Activated CD4-positive, alpha-beta T cell treated with anti-CD3 and anti-CD28 coated beads, Interleukin-2, amount 10 ng/mL, durations not matched to agents 7 days and 5 days (primary cell): ENCODE measurements around the gene CCDC88C. TPM values are rescaled to one million over a fixed set of nuclear protein-coding genes. Genes with fewer than 3 reads are reported as not detected.
"Not testable (repeated sequence)": the region's sequence is repeated elsewhere in the genome, so short reads cannot be mapped to it uniquely, and the experiment has no call there.

Source experiments
- CTCF ChIA-PET: fragments of 350-600 bp; sonication (Branson Sonifier 250); formaldehyde crosslinking; loops from one replicate; lab custom pipeline; 2021; ENCODE audit warnings: antibody characterized with exemption; lab: Charles Lee
- POLR2A ChIA-PET: fragments of 350-600 bp; sonication (Branson Sonifier 250); formaldehyde crosslinking; loops from one replicate; lab custom pipeline; 2021; ENCODE audit warnings: antibody characterized with exemption; lab: Charles Lee
- DNase-seq: peaks from one replicate; pipeline ENCODE4 v3.0.0-alpha.2; 2020
- H3K27ac Mint-ChIP-seq: one replicate; pipeline ENCODE4 v1.8.0; 2021; ENCODE audit warnings: mild to moderate bottlenecking, moderate library complexity, mixed read lengths
- H3K27me3 Mint-ChIP-seq: one replicate; pipeline ENCODE4 v1.8.0; 2021; ENCODE audit warnings: mixed read lengths
- H3K36me3 Mint-ChIP-seq: one replicate; pipeline ENCODE4 v1.8.0; 2021; ENCODE audit warnings: low read depth, mixed read lengths
- H3K4me1 Mint-ChIP-seq: one replicate; pipeline ENCODE4 v1.8.0; 2021; ENCODE audit warnings: mixed read lengths
- H3K4me3 Mint-ChIP-seq: one replicate; pipeline ENCODE4 v1.8.0; 2021; ENCODE audit warnings: mild to moderate bottlenecking, moderate library complexity, mixed read lengths
- H3K9me3 Mint-ChIP-seq: one replicate; pipeline ENCODE4 v1.8.0; 2021; ENCODE audit warnings: mixed read lengths
- total RNA-seq, 2 experiments: library from RNA; stranded (reverse); gene quantifications; one replicate each; pipeline ENCODE4 v1.2.3, GENCODE V29; 2021

CCDC88C gene
- total RNA-seq, 2 experiments from 2014 or later, result 187 to 193 TPM

DNA sequence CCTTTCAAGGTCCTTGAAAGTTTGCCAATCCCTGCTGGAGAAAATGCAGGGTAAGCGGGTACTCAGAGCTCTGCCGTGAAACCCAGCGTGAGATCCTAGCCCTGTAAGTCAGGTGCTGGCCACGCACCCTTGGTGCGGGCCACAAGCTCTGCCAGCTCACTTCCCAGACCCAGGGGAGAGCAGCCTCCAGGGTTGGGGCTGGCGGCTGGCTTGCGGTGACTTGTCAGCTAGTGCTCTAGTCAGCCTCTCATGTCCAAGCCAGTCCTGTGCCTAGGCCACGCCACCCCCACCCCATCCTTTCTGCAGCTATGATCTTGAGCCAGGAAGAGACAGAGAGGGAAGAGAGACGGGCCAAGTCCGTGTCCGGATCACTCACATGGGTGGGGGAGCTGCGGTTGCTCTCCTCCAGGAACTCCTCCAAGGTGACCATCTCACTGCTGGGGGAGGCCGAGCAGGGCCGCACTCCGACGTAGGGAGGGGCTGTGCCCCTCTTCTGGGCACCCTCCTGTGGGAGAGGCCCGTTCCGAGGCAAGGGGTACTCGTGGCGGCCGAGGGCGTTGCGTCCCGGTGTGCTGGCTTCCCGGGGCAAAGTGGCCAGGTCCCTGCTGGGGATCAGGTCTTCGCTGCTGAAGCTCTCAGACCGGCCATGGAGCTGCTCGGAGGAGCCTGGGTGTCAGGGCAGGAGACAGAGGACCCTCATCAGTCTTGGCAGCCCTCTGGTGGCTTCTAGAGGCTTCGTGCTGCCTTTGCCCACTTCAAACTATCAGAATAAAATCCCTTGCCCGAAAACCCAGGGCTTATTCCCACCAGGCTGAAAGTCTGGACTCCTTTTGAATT is 139.9 kb downstream of the CCDC88C start:
- no peak overlapping the region for H3K4me3 Mint-ChIP-seq
- no peak for DNase-seq
- H3K36me3 Mint-ChIP-seq, result peaks cover 68% of the 10 kb centered on the region
- ChIA-PET CTCF (interaction anchor here (1.0 to 14.7 kb wide), 7 partner anchors 13 to 102 kb away, joined by 3 to 101 read pairs (median 3); no protein-coding TSS in a partner anchor), POLR2A (no interaction called here)
- H3K27me3 Mint-ChIP-seq, result no peaks in the 10 kb centered on the region
- H3K27ac Mint-ChIP-seq, result peak overlapping the region; percentile 71
- peaks cover 3% of the 10 kb centered on the region for H3K4me1 Mint-ChIP-seq
- no peaks in the 10 kb centered on the region for H3K9me3 Mint-ChIP-seq

DNA sequence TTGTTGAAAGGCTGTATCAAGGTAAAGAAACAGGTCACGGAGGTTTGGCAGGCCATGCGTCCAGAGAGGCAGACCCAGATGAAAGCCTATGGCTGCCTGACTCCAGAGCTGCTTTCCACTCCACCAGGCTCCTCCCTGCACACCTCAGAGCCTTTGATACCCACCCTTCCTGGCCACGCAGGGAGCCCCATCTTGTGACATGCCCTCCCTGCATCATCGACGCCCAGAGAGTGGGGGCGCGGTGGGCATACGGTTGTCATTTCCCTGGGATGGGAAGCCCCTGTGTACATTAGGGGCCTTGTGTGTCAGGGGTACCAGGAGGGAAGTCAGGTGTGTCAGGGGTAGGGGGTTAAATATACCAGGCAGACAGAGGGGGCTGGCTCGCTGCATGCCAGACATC is 142.8 kb downstream of the CCDC88C start:
- Mint-ChIP-seq H3K36me3 (peaks cover 56% of the 10 kb centered on the region), H3K4me1 (peaks cover 2% of the 10 kb centered on the region), H3K27ac (peak overlapping the region; percentile 50), H3K9me3 (no peaks in the 10 kb centered on the region), H3K4me3 (no peak overlapping the region), H3K27me3 (no peaks in the 10 kb centered on the region)
- POLR2A ChIA-PET, result no interaction called here
- CTCF ChIA-PET, result interaction anchor here (0.9 to 1.0 kb wide), 3 partner anchors 14 to 102 kb away, joined by 3 read pairs; no protein-coding TSS in a partner anchor
- no peak for DNase-seq

DNA sequence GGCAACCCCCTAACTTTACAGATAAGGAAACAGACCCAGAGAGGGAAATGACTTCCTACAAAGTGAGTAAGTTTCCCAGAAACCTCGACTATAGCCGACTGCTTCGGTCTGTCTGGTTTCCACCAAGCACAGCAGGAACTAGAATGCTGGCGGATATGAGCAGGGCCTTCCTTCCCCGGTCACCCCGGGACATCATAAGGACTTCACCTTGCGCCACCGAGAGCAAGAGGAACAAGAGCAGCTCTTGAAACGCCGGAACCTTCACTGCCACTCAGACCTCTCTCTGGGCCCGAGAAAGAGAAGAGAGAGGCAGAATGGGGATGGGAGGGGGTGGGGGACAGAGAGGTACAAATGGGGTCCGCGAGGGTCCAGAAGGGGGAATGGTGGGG is 143.7 kb downstream of the CCDC88C start:
- H3K4me3 Mint-ChIP-seq, result no peak overlapping the region
- ChIA-PET CTCF (interaction anchor here (0.6 kb wide), 1 partner anchor 89 kb away, joined by 3 read pairs; no protein-coding TSS in a partner anchor), POLR2A (no interaction called here)
- H3K4me1 Mint-ChIP-seq, result peaks cover 7% of the 10 kb centered on the region
- H3K9me3 Mint-ChIP-seq, result no peaks in the 10 kb centered on the region
- no peaks in the 10 kb centered on the region for H3K27me3 Mint-ChIP-seq
- no peak overlapping the region for H3K27ac Mint-ChIP-seq
- peaks cover 58% of the 10 kb centered on the region for H3K36me3 Mint-ChIP-seq
- DNase-seq, result no peak

DNA sequence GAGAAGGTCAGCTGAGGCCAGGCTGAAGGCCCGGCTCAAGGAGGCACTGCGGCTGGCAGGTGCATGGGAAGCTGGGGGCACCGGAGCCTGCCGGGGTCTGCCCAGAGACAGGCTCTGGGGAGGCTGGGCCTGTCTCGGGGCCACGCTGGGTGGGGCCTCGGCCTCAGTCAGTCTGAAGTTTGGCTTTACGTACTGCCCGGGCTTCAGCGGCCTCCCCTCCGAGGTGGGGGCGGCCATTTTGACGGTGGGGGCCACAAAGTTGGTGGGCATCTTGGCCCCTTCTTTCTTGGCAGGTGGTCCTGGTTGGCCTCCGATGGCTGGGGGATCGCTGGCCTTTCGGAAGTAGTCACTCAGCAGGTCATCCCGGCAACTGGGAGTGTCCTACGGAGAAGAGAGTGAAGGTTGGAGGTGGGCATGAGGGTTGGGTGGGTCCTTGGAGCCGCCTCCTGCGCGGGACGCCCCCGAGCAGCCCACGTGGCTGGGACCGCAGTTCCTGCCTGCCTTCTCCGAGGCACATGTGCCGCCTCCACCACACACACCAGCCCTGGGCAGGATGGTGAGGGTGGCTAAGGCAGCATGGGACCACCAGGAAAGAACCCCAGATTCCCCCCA is 144.2 kb downstream of the CCDC88C start:
- POLR2A ChIA-PET, result no interaction called here
- Mint-ChIP-seq H3K27ac (no peak overlapping the region), H3K36me3 (peaks cover 58% of the 10 kb centered on the region), H3K4me1 (peaks cover 7% of the 10 kb centered on the region), H3K27me3 (no peaks in the 10 kb centered on the region), H3K4me3 (no peak overlapping the region), H3K9me3 (no peaks in the 10 kb centered on the region)
- CTCF ChIA-PET, result interaction anchor here (0.6 to 2.4 kb wide), 2 partner anchors 88 to 96 kb away, joined by 3 to 7 read pairs; no protein-coding TSS in a partner anchor
- DNase-seq, result no peak

DNA sequence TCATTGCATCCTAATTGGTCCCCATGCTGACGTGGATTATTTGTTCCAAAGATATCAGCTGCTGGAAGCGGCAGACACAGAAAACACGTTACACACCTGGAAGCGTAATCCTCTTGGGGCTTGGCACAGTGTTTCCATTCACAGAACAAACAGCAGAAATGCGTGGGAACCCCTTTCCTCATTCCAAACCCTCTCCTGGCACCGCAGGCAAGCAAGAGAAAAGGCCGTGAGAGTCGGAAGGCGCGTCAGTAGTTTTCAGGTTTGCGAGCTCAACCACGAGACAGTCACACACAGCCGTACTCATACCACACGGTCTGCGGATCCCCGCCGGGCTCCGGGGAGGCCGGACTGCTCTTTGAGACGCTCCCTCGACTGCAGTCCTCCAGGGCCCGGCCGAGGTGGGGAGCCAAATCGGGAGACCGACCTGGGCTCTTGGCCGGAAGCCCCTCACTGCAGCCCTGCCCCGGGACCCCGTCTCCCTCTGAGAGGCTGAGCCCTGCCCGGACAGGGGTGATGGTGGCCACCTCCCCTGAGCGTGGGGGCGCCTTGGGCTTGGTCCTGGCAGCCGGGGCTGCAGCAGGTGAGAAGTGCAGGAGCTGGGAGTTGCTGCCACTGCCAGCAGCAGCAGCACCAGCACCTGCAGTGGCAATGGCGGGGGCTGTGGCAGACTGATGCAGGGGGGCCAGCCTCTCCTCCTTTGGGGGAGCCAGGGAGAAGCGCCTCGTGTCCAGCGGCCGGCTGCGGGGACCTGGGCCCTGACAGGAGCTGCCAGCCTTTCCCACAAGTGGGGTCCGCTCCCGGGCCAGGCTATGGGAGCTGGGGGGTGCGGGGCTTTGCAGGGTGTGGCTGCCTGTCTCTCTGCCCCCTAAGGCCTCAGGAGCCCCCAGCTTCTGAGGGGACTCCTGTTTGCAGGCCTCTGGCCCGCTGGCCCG is 145.0 kb downstream of the CCDC88C start:
- ChIA-PET CTCF (interaction anchor here (0.9 to 2.4 kb wide), 3 partner anchors 10 to 95 kb away, joined by 3 to 7 read pairs (median 4); no protein-coding TSS in a partner anchor), POLR2A (no interaction called here)
- Mint-ChIP-seq H3K4me3 (no peak overlapping the region), H3K27ac (no peak overlapping the region), H3K9me3 (no peaks in the 10 kb centered on the region), H3K36me3 (peaks cover 61% of the 10 kb centered on the region), H3K4me1 (peaks cover 11% of the 10 kb centered on the region), H3K27me3 (no peaks in the 10 kb centered on the region)
- no peak for DNase-seq

DNA sequence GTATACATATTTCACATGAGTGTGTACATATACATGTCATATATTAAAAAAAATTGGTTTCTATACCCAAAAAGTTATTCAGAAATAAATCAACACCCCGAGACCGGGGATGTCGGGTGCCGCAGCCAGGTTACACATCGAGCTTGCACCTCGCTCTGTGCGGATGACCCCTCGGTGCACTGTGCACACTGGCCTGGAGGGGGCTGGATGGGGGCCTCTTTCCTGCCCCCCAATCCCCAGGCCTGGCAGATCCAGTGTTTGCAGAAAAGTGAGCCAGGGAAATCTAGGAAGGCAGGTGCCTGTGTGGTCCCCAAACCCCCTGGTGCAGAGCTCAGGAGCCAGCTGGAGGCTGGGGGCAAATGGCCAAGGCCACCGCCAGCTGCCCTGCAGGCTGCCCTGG is 146.0 kb downstream of the CCDC88C start:
- ChIA-PET CTCF (interaction anchor here (0.9 to 2.4 kb wide), 3 partner anchors 11 to 94 kb away, joined by 3 to 7 read pairs (median 4); no protein-coding TSS in a partner anchor), POLR2A (no interaction called here)
- H3K27ac Mint-ChIP-seq, result no peak overlapping the region

DNA sequence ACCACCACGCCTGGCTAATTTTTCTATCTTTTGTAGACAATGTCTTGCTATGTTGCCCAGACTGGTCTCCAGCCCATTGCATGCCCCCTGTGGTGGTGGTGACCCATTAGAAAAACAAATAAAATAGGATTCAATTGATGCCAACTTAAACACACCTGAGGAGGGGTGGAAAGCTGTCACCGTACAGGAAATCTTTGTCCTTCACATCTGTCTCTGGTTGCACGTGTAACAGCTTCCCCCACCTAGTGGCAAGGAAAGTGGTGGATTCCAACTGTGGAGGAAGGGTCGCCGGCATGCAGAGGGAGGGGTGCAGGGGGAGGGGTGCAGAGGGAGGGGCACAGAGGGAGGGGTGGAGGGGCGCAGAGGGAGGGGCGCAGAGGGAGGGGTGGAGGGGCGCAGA is 147.0 kb downstream of the CCDC88C start:
- Mint-ChIP-seq H3K4me1 (peaks cover 17% of the 10 kb centered on the region), H3K27ac (peak overlapping the region; percentile 50), H3K27me3 (no peaks in the 10 kb centered on the region), H3K4me3 (no peak overlapping the region), H3K9me3 (no peaks in the 10 kb centered on the region), H3K36me3 (peaks cover 55% of the 10 kb centered on the region)
- no peak for DNase-seq
- ChIA-PET CTCF (interaction anchor here (0.9 to 2.4 kb wide), 4 partner anchors 12 to 94 kb away, joined by 3 to 9 read pairs (median 5); no protein-coding TSS in a partner anchor), POLR2A (no interaction called here)

More for the DNA sequence above, 146.0 kb downstream of the CCDC88C start:
- peaks cover 58% of the 10 kb centered on the region for H3K36me3 Mint-ChIP-seq
- H3K4me3 Mint-ChIP-seq, result no peak overlapping the region
- no peak for DNase-seq
- H3K27me3 Mint-ChIP-seq, result no peaks in the 10 kb centered on the region
- peaks cover 12% of the 10 kb centered on the region for H3K4me1 Mint-ChIP-seq
- H3K9me3 Mint-ChIP-seq, result no peaks in the 10 kb centered on the region

DNA sequence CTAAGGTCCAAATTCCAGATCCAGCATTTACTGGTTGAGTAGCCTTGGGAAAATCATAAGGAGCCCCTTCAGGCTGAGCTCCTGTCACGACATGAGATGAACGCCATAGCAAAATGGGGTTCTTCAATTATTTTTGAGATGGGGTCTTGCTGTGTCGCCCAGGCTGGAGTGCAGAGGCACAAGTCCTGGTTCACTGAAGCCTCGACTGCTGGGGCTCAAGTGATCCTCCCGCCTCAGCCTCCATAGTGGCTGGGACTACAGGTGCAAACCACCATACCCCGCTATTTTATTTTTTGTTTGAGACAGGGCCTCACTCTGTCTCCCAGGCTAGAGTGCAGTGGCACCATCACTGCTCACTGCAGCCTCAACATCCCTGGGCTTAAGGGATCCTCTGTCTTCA is 147.4 kb downstream of the CCDC88C start:
- peaks cover 57% of the 10 kb centered on the region for H3K36me3 Mint-ChIP-seq
- CTCF ChIA-PET, result interaction anchor here (0.9 to 2.4 kb wide), 4 partner anchors 11 to 93 kb away, joined by 3 to 9 read pairs (median 5); no protein-coding TSS in a partner anchor
- no peak overlapping the region for H3K4me3 Mint-ChIP-seq
- POLR2A ChIA-PET, result no interaction called here
- H3K9me3 Mint-ChIP-seq, result no peaks in the 10 kb centered on the region
- no peaks in the 10 kb centered on the region for H3K27me3 Mint-ChIP-seq
- peak overlapping the region; percentile 50 for H3K27ac Mint-ChIP-seq
- no peak for DNase-seq
- H3K4me1 Mint-ChIP-seq, result peaks cover 21% of the 10 kb centered on the region

DNA sequence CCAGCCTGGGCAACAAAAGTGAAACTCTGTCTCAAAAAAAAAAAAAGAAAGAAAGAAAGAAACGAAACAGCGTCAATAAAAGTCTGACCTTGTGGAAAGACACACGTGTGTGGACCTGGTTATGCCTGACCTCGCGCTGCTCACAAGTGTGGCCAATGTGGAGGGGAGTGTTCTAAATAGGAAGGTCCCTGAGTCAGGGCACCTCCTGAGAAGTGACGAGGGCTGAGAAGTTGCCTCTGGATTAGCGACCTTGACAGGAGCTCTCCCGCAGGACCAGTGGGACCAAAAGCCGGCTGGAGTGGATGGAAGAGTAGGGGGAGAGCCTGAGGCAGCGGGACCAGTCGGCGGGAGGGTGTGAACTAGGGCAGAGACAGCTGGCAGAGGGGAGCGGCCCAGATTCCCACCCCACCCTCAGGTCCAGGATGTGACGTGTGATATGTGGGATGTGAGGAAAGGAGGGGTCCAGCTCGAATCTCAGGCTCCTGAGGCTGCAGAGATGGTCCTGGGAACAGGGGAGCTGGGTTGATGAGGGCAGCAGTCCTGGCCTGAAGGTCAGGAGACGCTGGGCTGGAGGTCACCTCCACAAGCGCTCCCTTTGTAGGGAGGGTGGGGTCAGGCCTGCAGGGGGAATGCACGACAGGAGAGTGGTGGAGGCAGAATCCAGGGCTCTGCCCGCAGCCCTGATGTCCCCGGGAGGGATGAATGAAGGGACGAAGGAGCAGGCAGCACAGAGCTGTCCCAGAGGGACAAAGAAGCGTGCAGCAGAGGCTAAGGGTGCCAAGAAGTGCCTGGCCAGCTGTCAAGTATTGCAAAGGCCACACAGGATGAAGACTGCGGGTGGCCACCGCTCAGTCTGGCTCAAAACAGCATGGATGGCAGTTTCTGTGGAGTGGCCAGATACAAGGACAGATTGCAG is 148.3 kb downstream of the CCDC88C start:
- no peak for DNase-seq
- Mint-ChIP-seq H3K4me3 (no peak overlapping the region), H3K36me3 (peaks cover 49% of the 10 kb centered on the region), H3K27me3 (no peaks in the 10 kb centered on the region), H3K27ac (peak overlapping the region; percentile 72), H3K4me1 (peaks cover 27% of the 10 kb centered on the region), H3K9me3 (no peaks in the 10 kb centered on the region)
- CTCF ChIA-PET, result interaction anchor here (1.8 to 2.4 kb wide), 2 partner anchors 10 to 17 kb away, joined by 7 to 9 read pairs; no protein-coding TSS in a partner anchor
- POLR2A ChIA-PET, result no interaction called here

DNA sequence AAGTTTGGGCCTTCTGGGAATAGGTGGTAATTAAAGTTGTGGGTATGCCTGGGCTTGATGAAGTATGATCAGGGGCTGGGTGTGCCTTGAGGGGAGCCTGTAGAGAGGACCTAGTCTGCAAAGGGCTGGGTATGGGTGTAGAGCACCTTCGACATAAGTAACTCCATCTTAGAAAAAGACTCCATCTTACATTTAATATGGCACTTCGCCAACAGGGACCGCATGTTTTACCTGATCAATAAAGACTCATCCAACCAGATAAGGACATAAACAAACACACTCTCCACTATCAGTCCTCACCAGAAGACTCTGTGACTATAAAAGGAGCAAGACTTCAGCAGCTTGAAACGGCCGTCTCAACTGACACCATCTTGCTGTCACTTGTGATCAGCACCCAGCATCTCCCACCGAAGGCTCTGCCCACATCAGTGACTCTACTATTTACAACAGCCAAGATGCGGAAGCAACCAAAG is 149.6 kb downstream of the CCDC88C start:
- H3K27ac Mint-ChIP-seq, result no peak overlapping the region
- H3K4me1 Mint-ChIP-seq, result peaks cover 39% of the 10 kb centered on the region
- peaks cover 44% of the 10 kb centered on the region for H3K36me3 Mint-ChIP-seq
- no peaks in the 10 kb centered on the region for H3K9me3 Mint-ChIP-seq
- no peaks in the 10 kb centered on the region for H3K27me3 Mint-ChIP-seq
- CTCF ChIA-PET, result interaction anchor here (1.6 to 1.8 kb wide), 2 partner anchors 12 to 13 kb away, joined by 6 to 9 read pairs; no protein-coding TSS in a partner anchor
- no peak overlapping the region for H3K4me3 Mint-ChIP-seq
- DNase-seq, result no peak
- POLR2A ChIA-PET, result no interaction called here

DNA sequence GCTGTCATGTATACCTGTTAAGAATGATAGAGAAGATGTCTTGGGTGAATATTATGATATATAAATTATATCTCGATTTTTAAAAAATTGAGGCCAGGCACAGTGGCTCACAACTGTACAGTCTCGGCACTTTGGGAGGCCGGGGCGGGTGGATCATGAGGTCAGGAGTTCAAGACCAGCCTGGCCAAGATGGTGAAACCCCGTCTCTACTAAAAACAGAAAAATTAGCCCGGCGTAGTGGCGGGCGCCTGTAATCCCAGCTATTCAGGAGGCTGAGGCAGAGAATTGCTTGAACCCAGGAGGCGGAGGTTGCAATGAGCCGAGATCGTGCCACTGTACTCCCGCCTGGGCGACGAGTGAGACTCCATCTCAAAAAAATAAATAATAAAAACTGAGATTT is 151.3 kb downstream of the CCDC88C start:
- Mint-ChIP-seq H3K4me1 (peaks cover 55% of the 10 kb centered on the region), H3K27ac (peak overlapping the region; percentile 20), H3K36me3 (peaks cover 41% of the 10 kb centered on the region)
- H3K9me3 Mint-ChIP-seq, DNase-seq, H3K27me3 Mint-ChIP-seq, POLR2A ChIA-PET, H3K4me3 Mint-ChIP-seq: not testable (repeated sequence)
- CTCF ChIA-PET, result interaction anchor here (1.8 kb wide), 1 partner anchor 15 kb away, joined by 9 read pairs; no protein-coding TSS in a partner anchor
